ENCODE results near the gene CHRNA4.

- TF ChIP-seq POLR2A (IDR thresholded peaks at IDR 0.05): no peak
- no peak for TF ChIP-seq CTCF (IDR thresholded peaks at IDR 0.05)
Observed at GRCh38 chr20:63363981-63364561, 2.9 kb upstream of the CHRNA4 start.
